Activated T-cell treated with anti-CD3 and anti-CD28 coated beads for 24 hours (primary cell): Measurements from ENCODE around the gene IL23A.
"Not testable (repeated sequence)": the region's sequence is repeated elsewhere in the genome, so short reads cannot be mapped to it uniquely, and the experiment has no call there.

Source experiments
- DNase-seq: peaks from one replicate; pipeline ENCODE4 v3.0.0-alpha.2; 2020; ENCODE audit warnings: low read depth

Gene IL23A, protein sequence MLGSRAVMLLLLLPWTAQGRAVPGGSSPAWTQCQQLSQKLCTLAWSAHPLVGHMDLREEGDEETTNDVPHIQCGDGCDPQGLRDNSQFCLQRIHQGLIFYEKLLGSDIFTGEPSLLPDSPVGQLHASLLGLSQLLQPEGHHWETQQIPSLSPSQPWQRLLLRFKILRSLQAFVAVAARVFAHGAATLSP

DNA sequence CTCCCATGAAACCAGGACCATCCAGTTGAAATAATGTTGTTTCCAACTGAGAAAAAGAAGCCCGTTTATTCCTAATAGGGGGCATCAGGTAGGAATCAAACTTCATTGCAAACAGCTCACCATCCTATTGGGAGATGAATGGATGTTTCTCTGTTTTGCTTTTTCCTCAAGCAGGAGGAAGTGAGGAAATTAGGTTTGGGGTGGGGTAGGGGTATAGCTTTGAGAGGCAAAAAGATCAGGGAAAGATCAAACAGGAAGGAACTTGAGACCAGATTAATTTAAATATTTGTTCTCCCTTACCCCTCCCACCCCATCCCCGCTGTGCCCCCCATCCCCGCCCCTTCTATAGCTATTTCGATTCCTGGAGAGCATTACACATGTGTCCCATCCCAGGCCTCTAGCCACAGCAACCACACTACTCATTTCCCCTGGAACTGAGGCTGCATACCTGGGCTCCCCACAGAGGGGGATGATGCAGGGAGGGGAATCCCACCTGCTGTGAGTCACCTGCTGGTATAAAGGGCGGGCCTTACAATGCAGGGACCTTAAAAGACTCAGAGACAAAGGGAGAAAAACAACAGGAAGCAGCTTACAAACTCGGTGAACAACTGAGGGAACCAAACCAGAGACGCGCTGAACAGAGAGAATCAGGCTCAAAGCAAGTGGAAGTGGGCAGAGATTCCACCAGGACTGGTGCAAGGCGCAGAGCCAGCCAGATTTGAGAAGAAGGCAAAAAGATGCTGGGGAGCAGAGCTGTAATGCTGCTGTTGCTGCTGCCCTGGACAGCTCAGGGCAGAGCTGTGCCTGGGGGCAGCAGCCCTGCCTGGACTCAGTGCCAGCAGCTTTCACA lies at the start of gene IL23A:
TSS of gene IL23A (plus strand) at position 577 of the 850 bp plus-strand sequence. CDS start at position 738, 161 bp downstream.
- DNase-seq, result peak; percentile 85

DNA sequence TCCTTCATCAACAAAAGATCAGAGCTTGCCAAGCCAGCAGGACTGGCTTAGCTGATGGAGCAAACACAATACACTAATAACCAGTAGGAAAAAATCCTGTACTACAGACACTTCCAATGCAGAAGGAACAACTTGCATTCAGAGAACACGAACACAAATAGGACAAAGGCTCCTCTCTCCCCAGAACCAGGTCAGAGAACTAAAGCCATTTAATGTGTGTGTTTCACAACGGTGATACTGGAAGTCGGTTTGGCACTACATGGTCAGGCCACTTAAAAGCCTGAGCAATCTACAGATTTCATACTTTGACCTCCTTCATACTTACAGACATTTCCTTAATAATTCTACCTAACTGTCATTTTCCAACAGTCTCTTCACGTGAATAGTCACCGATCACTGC lies 44.9 kb upstream of the IL23A start:
- DNase-seq, result no peak

DNA sequence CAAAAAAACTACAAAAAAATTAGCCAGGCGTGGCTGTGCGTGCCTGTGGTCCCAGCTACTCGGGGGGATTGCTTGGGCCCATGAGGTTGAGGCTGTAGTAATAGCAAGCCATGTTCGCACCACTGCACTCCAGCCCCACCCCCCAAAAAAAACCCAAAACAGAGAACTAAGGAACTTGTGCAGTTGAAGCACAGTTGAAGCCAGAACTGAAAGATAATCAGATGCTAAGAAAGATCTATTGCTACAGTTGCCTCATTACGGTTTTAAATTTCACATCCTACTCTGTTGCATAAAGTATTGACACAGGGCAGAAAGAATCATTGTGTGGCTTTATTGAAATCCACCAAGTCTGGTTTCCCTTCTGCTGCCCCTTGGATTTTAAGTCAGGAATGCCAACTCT lies 42.4 kb upstream of the IL23A start:
- no peak for DNase-seq

DNA sequence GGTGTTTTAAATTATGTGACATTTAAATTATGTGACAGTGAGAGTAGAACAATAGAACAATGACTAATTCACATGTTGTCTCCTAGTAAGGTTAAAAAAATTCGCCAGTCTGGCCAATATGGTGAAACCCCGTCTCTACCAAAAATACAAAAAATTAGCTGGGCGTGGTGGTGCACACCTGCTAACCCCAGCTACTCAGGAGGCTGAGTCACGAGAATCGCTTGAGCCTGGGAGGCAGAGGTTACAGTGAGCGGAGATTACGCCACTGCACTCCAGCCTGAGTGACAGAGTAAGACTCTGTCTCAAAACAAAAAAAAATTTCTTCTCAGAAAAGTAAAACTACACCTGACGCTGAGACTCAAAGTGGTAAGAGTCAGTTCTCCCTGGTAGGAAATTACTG lies 41.3 kb upstream of the IL23A start:
- DNase-seq, result no peak

DNA sequence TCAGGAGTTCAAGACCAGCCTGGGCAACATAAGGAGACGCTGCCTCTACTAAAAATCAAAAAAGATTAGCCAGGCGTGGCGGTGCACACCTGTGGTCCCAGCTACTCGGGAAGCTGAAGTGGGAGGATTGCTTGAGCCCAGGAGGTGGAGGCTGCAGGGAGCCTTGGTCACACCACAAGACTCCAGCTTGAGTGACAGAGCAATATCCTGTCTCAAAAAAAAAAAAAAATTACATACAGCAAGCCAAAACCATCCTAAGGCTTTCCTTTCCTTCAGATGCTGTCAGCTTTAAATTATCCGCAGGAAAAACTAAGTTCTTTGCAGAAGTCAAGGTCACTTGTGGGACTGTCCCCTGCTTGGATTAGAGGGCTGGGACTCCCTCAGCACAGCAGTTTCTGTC lies 39.9 kb upstream of the IL23A start:
- no peak for DNase-seq

DNA sequence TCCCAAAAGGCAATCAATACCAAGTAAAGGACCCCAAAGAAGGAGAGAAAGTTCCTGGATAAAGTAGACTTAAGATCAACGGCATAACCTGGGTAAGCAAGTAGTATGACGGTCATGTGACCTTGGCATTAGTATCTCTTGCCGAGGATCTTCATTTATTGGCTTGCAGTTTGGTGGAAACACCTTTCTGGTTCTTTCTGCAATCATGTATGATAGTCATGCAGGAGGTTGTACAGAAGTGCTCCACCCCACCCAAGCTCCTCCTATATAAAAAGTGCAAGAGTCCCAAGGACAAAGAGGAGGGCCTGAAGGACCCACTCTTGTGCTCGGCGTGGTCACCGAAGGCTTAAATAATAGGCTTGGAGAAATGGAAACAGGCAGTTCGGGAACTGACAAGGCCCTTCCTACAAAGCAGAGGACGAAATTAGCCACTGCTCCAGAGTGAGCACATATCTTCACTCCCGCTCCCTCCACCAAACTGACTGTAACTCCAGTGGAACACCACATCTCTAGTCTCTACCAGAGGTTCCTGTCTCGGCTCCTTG lies 39.3 kb upstream of the IL23A start:
- peak; percentile 25 for DNase-seq

DNA sequence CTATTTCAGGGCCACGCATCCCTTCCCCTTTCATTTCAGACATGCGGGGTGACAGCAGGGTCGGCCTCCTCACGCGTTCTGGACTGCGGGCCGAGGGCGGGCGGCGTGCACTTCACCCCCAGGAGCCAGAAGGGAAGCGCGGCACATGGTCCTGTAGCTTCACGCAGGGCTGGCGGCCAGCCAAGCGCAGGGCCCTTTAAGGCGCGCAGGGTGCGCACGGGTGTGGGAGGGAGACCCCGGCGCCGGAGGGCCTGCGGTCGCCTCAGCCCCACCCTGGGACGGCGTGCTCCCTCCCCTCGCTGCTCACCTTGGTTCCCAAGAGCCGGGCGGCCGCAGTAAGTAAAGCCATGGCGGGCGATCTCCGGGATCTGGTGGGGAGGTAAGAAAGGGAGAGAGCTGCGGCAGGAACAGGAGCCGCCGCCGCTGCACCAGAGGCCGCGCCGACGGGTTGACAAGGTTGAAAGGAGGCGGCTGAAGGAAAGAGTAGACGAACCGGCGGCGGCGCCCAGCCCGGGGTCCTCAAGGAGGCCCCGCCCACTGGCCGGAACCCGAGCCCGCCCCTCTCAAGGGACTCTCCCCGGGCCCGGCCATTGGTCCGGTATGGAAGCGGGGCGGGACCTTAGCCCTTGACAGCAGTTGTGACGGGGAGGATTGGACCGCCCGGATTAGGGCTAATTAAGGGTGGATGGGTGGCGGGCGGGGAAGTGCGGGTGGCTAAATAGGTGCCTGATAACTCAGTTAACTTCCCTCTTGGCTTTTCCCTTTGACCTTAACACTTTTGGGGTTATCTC lies 38.6 kb upstream of the IL23A start, which contains the start of gene CS:
TSS of gene CS (minus strand) at position 478 of the 791 bp plus-strand sequence. CDS start at position 349, 129 bp downstream.
- DNase-seq, result peak; percentile 98

DNA sequence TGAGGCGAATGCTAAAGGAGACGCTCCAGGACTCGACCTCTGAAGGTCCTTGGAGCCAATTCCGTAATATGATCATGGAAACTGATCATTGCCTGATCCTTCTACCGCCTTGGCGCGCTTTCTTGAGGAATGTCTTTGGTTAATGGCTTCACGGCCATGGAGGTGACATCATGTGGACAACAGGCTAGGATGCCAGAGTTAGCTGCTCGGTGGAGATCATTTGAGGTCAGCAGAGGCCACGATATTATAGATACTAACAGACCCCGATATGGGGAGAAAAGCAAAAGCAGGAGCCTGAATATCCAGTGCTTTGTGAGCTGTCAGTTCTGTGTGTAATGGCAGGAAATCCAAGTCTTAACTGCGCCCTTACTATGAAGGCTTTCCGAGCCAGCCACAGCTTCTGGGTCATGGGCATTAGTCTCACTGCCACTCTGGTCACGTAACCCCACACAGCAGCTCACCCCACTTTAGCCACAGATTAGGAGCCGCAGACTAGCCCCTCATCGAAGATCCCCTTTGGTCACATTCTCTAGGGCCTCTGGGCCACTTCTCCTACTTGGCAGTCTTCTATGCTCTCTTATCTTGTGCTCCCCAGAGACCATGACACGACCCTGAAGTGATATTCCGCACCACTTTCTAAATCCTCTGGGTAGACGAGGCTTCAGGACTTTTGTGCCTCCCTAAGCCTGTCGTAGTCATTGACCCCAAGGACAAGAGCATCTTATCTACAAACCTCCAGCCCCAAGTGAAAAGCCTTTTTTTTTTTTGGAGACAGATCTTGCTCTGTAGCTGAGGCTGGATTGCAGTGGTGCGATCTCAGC lies 37.8 kb upstream of the IL23A start:
- no peak for DNase-seq

DNA sequence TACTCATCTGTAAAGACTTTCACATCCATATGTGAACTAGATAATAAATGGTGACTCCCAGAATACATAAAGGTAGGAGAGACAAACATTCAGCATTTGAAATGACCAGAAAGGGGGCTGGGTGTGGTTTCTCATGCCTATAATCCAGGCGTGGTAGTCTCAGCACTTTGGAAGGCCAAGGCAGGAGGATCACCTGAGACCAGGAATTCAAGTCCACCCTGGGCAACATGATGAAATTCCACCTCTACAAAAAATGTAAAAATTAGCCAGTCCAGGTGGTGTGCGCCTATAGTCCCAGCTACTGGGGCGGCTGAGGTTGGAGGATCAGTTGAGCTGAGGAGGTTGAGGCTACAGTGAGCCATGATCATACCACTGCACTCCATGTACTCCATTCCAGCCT lies 34.4 kb upstream of the IL23A start:
- DNase-seq, result no peak

DNA sequence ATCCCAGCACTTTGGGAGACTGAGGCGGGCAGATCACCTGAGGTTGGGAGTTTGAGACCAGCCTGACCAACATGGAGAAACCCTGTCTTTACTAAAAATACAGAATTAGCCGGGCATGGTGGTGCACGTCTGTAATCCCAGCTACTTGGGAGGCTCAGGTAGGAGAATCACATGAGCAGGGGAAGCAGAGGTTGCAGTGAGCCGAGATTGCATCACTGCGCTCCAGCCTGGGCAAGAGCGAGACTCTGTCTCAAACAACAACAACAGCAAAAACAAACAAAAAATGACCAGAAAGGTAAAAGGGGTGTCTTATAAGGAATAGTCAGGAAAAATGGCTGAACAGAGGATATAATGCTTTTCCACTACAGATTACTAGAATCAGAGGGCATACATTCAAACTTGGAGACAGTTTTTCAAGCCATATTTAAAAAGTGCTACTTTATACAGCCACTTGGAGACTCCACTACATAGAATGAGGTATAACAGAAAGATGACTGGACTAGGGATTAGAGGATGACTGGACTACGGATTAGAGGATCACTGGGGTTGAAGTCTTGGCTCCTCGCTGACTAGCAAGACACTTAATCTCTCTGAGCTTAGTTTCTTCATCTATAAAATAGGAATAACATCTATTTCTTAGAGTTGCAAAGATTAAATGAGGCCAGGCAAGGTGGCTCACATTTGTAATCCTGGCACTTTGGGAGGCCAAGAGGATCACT lies 33.7 kb upstream of the IL23A start:
- DNase-seq, result no peak

DNA sequence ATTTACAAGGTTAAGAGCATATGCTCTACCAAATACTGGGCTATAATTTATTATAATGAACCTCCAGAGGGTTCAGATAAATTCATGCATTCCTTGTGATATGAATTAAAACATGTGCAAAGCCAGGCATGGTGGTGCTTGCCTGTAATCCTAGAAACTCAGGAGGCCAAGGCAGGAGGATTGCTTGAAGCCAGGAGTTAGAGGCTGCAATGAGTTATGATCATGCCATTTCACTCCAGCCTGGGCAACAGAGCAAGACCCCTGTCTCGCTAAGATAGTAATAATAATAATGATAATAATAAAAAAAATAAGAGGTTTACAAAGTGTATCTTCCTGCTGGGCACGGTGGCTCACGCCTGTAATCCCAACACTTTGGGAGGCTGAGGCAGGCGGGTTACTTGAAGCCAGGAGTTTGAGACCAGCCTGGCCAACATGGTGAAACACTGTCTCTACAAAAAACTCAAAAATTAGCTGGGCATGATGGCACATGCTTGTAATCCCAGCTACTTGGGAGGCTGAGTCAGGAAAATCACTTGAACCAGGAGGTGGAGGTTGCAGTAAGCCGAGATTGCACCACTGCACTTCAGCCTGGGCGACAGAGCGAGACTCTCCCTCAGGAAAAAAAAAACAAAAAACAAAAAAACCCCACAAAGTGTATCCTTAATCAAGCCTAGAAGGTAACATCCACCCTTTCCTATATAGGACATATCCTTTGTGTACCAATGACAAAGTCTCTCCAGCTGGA lies 31.3 kb upstream of the IL23A start:
- DNase-seq, result no peak

DNA sequence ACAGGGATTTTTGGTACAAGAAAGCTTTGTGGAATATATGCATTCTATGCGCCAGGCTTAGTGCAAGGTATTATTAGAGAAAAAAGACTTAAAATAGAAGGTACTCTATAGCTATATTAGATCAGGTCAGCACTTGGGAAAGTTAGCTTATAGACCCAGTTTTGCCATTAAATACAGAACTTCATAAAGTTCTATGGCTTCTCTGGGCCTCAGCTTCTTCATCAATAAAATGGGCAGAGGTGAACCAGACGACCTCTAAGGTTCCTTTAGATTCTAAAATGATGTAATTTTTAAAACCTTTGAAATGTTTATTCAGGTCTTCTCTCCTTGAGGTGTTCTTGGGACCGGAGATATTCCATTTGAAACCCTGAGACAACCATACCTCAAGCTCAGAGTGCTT lies 30.0 kb upstream of the IL23A start:
- no peak for DNase-seq

DNA sequence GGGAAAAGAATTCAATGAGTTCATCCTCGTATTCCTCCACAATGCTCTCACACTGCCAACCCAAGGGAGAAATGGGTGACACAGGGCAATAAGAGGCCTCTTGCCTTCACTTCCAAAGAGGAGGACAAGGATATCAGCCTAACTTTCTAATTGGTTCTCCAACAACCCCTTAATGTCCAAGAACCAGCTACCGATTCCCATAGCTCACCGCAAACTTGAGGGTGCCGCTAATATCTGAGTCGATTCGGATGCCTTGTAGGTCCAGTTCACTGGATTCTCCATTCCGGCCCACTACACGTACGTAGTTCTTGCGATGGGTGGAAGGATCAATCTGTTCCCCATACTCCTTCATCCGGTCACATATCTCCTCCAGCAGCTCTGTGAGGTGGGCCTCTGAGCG lies 27.7 kb upstream of the IL23A start:
- DNase-seq, result no peak

DNA sequence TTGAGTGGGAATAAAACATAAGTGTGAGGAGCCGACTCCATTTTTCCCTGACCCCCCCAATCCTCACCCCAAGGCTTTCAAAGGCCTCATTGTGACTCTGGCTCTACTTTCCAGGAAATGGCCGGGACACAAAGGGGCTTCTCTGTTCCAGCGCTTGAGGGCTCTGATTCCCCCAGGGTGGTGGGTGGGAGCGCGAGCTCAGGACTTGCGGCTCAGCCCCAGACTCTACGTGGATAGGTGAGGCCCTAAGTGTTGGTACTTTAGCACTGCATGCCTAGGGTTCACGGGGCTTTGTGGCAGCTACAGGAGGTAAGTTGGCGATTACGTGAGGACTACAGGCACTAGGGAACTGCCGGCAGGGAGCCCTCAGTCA lies 23.4 kb upstream of the IL23A start:
- no peak for DNase-seq

DNA sequence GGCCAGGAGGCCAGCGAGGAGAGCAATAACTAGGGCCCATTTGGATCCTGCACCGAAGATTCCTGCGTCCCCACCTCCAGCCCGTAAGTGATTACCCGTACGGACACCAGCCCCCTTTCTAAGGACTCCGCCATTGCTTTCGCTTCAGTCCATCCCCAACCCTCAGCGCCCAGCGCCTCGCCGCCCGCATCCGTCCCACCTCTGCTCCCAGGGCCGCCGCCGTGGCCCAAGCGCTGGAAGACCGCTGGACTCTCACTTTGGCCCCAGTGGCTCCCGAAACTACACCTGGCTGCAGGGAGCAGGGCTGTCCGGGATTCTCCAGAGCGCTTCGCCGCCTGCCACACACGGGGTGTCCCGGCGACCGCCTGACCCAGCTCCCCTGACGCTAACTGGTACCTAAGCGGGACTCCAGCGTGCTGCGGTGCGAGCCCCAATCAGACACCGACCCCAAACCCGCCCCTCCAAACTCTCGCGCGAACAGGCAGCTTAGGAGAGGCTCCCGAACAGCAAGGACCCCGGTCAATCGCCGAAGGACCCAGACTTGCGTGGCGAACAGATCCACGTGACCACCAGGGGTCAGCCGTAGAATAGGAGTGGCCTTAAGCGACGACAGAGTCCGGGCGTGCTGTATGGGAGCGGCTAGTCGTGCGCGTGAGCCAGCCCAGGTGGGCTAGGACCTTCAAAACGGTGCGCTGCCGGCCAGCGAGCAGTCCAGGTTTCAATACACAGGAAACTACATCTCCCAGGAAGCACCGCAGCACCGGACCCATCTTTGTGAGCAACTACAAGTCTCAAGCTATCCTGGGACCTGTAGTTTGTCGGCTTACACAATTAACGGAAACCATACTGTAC lies 22.8 kb upstream of the IL23A start, which contains the start of gene CNPY2:
TSS of gene CNPY2 (minus strand) at position 367 of the 852 bp plus-strand sequence. CDS start 771 bp downstream, outside the sequence.
- DNase-seq, result peak; percentile 89

DNA sequence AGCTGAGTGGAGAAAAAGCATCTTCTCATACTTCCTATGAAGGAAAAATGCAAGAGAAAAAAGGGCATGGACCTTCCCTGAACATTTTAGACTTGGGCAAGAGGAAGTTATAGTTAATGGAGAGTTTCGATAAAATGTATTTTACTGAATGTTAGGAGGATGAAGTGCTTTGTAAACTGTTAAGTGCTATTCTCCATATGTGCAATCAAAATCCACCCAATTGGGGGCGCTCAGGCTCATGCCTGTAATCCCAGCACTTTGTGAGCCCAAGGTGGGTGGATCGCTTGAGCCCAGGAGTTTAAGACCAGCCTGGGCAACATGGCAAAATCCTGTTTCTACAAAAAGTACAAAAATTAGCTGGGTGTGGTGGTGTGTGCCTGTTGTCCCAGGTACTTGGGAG lies 21.0 kb upstream of the IL23A start:
- no peak for DNase-seq

DNA sequence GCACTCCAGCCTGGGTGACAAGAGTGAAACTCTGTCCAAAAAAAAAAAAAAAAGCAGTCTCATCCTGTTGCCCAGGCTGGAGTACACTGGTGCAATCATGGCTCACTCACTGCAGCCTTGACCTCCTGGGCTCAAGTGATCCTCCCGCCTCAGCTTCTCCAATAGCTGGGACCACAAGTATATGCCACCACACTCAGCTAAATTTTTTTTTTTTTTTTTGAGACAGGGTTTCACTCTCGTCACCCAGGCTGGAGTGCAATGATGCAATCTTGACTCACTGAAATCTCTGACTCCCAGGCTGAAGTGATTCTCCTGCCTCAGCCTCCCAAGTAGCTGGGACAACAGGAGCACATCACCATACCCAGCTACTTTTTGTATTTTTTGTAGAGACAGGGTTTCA lies 17.7 kb upstream of the IL23A start:
- no peak for DNase-seq

DNA sequence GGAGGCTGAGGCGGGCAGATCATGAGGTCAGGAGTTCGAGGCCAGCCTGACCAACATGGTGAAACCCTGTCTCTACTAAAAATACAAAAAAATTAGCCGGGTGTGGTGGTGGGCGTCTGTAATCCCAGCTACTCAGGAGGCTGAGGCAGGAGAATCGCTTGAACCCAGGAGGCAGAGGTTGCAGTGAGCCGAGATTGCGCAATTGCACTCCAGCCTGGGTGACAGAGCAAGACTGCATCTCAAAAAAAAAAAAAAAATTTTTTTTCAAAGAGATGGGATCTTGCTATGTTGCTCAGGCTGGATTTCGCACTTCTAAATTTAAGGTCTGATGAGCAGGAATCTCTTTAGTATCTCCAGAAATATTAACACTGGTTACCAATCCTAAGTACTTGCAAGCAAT lies 17.1 kb upstream of the IL23A start:
- not testable (repeated sequence) for DNase-seq

DNA sequence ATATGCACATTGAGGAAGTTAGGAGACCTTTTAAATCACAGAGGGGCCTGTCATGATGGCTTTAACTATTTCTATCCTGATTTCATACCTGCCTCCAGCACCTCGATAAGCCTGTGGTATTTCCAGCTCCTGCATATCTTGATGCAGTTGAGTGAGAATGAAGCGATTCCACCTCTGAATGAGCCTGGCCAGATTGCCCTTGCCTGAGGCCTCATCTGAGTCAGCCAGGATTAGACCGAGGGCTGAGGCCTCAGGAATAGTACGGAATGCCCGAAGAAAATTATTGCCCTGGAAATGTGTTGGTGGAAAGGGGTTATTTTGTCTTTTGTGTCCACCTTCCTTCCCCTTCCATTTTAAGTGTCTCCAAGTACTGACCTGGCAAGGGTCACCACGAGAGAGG lies 14.5 kb upstream of the IL23A start:
- DNase-seq, result no peak
